NCI-H2171 treated with DMSO at 0.1 percent for 48 hours (cell line): ENCODE data around the gene PTPRE.

Experiments used
- DNase-seq: peaks from one replicate; lab custom pipeline; 2025; lab: John Stamatoyannopoulos, UW

The PTPRE gene

GRCh38 chr10:128124813-128125403, 218.0 kb downstream of the PTPRE start:
- DNase-seq: no peak

- no peak for DNase-seq
Measured at GRCh38 chr10:128125416-128125943, 218.6 kb downstream of the PTPRE start.

GRCh38 chr10:128125944-128126764, 219.3 kb downstream of the PTPRE start, which contains the start of gene MKI67:
MKI67 (minus strand) TSS chr10:128126423; CDS start chr10:128125667, 756 bp downstream.
- peak; percentile 82 for DNase-seq

GRCh38 chr10:128128582-128128981, 221.7 kb downstream of the PTPRE start:
- DNase-seq: no peak

GRCh38 chr10:128130051-128130450, 223.1 kb downstream of the PTPRE start:
- DNase-seq: no peak
